Neural cell (in vitro differentiated cells): ENCODE results near the gene KISS1R. TPM values are rescaled to one million over a fixed set of nuclear protein-coding genes. Genes with fewer than 3 reads are reported as not detected.

Source experiments
- H2AFZ ChIP-seq: fragments of 200-600, 300-800 bp; sonication (generic), shearing (Covaris generic); 2 replicates; pipeline ENCODE4 v1.6.0; 2014; ENCODE audit warnings: low read depth, mild to moderate bottlenecking, antibody characterized with exemption, low read length, moderate library complexity
- H3F3A ChIP-seq: fragments of 200-600 bp; shearing (Covaris generic); 2 replicates; pipeline ENCODE4 v1.6.1; 2016; ENCODE audit warnings: mild to moderate bottlenecking, moderate library complexity, mixed read lengths, antibody characterized with exemption, low read length; ENCODE audit not compliant: insufficient read depth, poor library complexity, severe bottlenecking
- H3K27ac ChIP-seq: fragments of 200-600, 300-800 bp; sonication (generic), shearing (Covaris generic); 2 replicates; pipeline ENCODE4 v1.5.1; 2014; ENCODE audit warnings: mild to moderate bottlenecking, low read length, moderate library complexity
- H3K27me3 ChIP-seq: fragments of 300-800, 200-600 bp; sonication (generic), shearing (Covaris generic); 2 replicates; pipeline ENCODE4 v1.6.0; 2014; ENCODE audit warnings: mild to moderate bottlenecking, low read depth, low read length, moderate library complexity; ENCODE audit not compliant: insufficient read depth
- H3K36me3 ChIP-seq: fragments of 300-800, 200-600 bp; sonication (generic), shearing (Covaris generic); 2 replicates; pipeline ENCODE4 v1.5.1; 2014; ENCODE audit warnings: mild to moderate bottlenecking, antibody characterized with exemption, low read length, moderate library complexity; ENCODE audit not compliant: insufficient read depth
- H3K4me2 ChIP-seq: fragments of 300-800, 200-600 bp; sonication (generic), shearing (Covaris generic); 2 replicates; pipeline ENCODE4 v1.6.0; 2014; ENCODE audit warnings: mild to moderate bottlenecking, low read length
- H3K4me3 ChIP-seq: fragments of 300-800, 200-600 bp; sonication (generic), shearing (Covaris generic); 2 replicates; pipeline ENCODE4 v1.5.1; 2014; ENCODE audit warnings: mild to moderate bottlenecking, low read length, moderate library complexity
- H3K79me2 ChIP-seq: fragments of 200-600 bp; shearing (Covaris generic); replicated peaks from 2 replicates; pipeline ENCODE4 v1.6.0; 2014; ENCODE audit warnings: mild to moderate bottlenecking, low read length, moderate library complexity; ENCODE audit not compliant: insufficient read depth
- H3K9ac ChIP-seq: fragments of 300-800, 200-600 bp; sonication (generic), shearing (Covaris generic); 2 replicates; pipeline ENCODE4 v1.6.1; 2016; ENCODE audit warnings: mild to moderate bottlenecking, low read length, mixed read lengths
- H3K9me2 ChIP-seq: fragments of 200-600 bp; shearing (Covaris generic); 2 replicates; pipeline ENCODE4 v1.6.1; 2016; ENCODE audit warnings: mild to moderate bottlenecking, low read length, mixed read lengths; ENCODE audit not compliant: insufficient read depth
- H3K9me3 ChIP-seq: fragments of 200-600, 300-800 bp; sonication (generic), shearing (Covaris generic); 2 replicates; pipeline ENCODE4 v1.6.1; 2016; ENCODE audit warnings: mild to moderate bottlenecking, mixed run types, low read length, moderate library complexity, mixed read lengths
- H4K20me1 ChIP-seq: fragments of 200-600 bp; shearing (Covaris generic); 2 replicates; pipeline ENCODE4 v1.6.1; 2016; ENCODE audit warnings: mild to moderate bottlenecking, mixed run types; ENCODE audit not compliant: insufficient read depth
- EP300 ChIP-seq: fragments of 450-650 bp; conservative IDR thresholded peaks from 2 replicates; pipeline ENCODE4 v1.6.1; 2014; ENCODE audit warnings: antibody characterized with exemption, mild to moderate bottlenecking, moderate library complexity; ENCODE audit not compliant: poor library complexity, severe bottlenecking
- EZH2 ChIP-seq: fragments of 200-600, 300-800 bp; shearing (Covaris generic), sonication (generic); IDR thresholded peaks from 2 replicates; pipeline ENCODE4 v1.6.1; 2014; ENCODE audit warnings: antibody characterized with exemption, low read length, borderline replicate concordance, mild to moderate bottlenecking; ENCODE audit not compliant: insufficient read depth, poor library complexity, severe bottlenecking
- MXI1 ChIP-seq: fragments of 450-650 bp; conservative IDR thresholded peaks from 2 replicates; pipeline ENCODE4 v1.6.1; 2014; ENCODE audit warnings: antibody characterized with exemption, mild to moderate bottlenecking; ENCODE audit not compliant: poor library complexity, severe bottlenecking
- POLR2AphosphoS5 ChIP-seq: IDR thresholded peaks from 2 replicates; pipeline ENCODE4 v1.6.1; 2012
- RAD21 ChIP-seq: fragments of 450-650 bp; conservative IDR thresholded peaks from 2 replicates; pipeline ENCODE4 v1.6.1; 2014; ENCODE audit warnings: antibody characterized with exemption, mild to moderate bottlenecking, moderate library complexity
- SMC3 ChIP-seq: fragments of 450-650 bp; conservative IDR thresholded peaks from 2 replicates; pipeline ENCODE4 v1.6.1; 2014; ENCODE audit warnings: antibody characterized with exemption, mild to moderate bottlenecking, moderate library complexity; ENCODE audit not compliant: poor library complexity
- TAF1 ChIP-seq: IDR thresholded peaks from 2 replicates; pipeline ENCODE4 v1.6.1; 2012; ENCODE audit warnings: low read depth
- polyA plus RNA-seq: library from polyadenylated mRNA; depleted of rRNA; stranded (reverse); fragments of >200 nt; gene quantifications from 2 replicates; pipeline ENCODE4 v1.2.3, GENCODE V29; 2014
- TF ChIP-seq, protein P1 (sequence below): fragments of 450-650 bp; IDR thresholded peaks from 2 replicates; pipeline ENCODE4 v1.5.1; 2014; ENCODE audit warnings: antibody characterized with exemption, mild to moderate bottlenecking, moderate library complexity; ENCODE audit not compliant: poor library complexity, severe bottlenecking
- TF ChIP-seq, protein P2 (sequence below): IDR thresholded peaks from 2 replicates; pipeline ENCODE4 v1.6.1; 2012; ENCODE audit warnings: borderline replicate concordance

KISS1R gene
- polyA plus RNA-seq, 1 donor from 2014 or later = 5.4 TPM

DNA sequence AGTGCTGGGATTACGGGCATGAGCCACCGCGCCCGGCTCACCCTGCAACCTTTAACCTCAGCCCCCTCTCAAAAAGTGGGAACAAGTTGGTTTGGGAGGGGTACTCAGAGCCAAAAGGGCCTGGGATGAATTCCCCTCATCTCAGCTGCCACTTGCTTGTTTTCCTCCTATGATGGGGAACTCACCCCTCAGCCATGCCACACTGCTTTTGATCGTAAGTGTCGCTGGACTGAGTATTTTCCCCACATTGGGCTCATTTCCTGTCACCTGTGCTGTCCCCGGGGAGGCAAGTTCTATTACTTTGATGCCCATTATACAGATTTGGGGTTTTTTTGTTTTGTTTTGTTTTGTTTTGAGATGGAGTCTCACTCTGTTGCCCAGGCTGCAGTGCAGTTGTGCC is 10.7 kb upstream of the KISS1R start:
- Histone ChIP-seq H3K4me2 (no peak overlapping the region), H4K20me1 (no peaks in the 10 kb centered on the region), H3K9ac (no peak overlapping the region), H3K9me3 (no peaks in the 10 kb centered on the region), H3K9me2 (no peaks in the 10 kb centered on the region), H3K27ac (no peak overlapping the region), H3K27me3 (no peaks in the 10 kb centered on the region), H3K36me3 (no peaks in the 10 kb centered on the region), H3K79me2 (peaks cover 8% of the 10 kb centered on the region), H3K4me3 (no peak overlapping the region), H3F3A (no peaks in the 10 kb centered on the region), H2AFZ (no peak overlapping the region)
- TF ChIP-seq TAF1 (no peak), SMC3 (no peak), EZH2 (no peak), EP300 (no peak), RAD21 (no peak)
- TF ChIP-seq, protein P1, sequence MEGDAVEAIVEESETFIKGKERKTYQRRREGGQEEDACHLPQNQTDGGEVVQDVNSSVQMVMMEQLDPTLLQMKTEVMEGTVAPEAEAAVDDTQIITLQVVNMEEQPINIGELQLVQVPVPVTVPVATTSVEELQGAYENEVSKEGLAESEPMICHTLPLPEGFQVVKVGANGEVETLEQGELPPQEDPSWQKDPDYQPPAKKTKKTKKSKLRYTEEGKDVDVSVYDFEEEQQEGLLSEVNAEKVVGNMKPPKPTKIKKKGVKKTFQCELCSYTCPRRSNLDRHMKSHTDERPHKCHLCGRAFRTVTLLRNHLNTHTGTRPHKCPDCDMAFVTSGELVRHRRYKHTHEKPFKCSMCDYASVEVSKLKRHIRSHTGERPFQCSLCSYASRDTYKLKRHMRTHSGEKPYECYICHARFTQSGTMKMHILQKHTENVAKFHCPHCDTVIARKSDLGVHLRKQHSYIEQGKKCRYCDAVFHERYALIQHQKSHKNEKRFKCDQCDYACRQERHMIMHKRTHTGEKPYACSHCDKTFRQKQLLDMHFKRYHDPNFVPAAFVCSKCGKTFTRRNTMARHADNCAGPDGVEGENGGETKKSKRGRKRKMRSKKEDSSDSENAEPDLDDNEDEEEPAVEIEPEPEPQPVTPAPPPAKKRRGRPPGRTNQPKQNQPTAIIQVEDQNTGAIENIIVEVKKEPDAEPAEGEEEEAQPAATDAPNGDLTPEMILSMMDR = no peak

DNA sequence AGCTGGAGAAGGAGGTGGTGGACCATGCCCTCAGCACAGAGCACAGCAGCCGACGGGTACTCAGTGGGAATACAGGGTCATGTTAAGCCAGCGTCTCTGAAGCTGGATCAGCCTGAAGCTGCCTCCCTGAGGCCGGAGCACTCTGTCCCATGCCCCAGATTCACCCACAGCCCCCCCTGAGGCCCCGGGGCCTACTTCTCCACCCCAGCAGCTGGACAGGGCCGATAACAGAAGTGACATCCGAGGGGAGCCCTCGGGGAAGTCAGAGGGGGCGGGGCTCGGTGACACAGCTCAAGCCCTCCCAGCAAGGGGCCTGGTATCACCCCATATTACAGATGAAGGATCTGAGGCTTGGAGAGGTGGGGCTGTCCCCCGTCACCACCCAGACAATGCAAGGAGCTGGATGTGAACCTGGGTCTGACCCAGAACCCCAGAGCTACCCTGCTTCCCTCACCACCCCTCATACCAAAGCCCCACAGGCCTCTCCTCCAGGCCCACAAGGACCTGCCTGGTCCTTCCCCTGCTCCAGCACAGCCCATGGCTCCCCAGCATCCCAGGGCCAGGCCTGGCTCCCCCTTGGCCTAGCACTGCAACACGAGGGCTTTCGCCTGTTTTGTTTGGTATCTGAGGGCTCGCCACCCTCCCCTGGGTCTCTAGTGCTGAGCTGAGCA is 9.8 kb upstream of the KISS1R start:
- Histone ChIP-seq H3K9ac (no peak overlapping the region), H4K20me1 (no peaks in the 10 kb centered on the region), H3F3A (no peaks in the 10 kb centered on the region), H3K9me2 (no peaks in the 10 kb centered on the region), H3K27ac (no peak overlapping the region), H3K4me3 (no peak overlapping the region), H3K36me3 (no peaks in the 10 kb centered on the region), H3K79me2 (peaks cover 8% of the 10 kb centered on the region), H3K27me3 (no peaks in the 10 kb centered on the region), H3K9me3 (no peaks in the 10 kb centered on the region), H3K4me2 (no peak overlapping the region), H2AFZ (no peak overlapping the region)
- TF ChIP-seq SMC3 (no peak), RAD21 (no peak), POLR2AphosphoS5 (no peak), MXI1 (no peak), EP300 (no peak), TAF1 (no peak), EZH2 (no peak)
- TF ChIP-seq, protein P2, sequence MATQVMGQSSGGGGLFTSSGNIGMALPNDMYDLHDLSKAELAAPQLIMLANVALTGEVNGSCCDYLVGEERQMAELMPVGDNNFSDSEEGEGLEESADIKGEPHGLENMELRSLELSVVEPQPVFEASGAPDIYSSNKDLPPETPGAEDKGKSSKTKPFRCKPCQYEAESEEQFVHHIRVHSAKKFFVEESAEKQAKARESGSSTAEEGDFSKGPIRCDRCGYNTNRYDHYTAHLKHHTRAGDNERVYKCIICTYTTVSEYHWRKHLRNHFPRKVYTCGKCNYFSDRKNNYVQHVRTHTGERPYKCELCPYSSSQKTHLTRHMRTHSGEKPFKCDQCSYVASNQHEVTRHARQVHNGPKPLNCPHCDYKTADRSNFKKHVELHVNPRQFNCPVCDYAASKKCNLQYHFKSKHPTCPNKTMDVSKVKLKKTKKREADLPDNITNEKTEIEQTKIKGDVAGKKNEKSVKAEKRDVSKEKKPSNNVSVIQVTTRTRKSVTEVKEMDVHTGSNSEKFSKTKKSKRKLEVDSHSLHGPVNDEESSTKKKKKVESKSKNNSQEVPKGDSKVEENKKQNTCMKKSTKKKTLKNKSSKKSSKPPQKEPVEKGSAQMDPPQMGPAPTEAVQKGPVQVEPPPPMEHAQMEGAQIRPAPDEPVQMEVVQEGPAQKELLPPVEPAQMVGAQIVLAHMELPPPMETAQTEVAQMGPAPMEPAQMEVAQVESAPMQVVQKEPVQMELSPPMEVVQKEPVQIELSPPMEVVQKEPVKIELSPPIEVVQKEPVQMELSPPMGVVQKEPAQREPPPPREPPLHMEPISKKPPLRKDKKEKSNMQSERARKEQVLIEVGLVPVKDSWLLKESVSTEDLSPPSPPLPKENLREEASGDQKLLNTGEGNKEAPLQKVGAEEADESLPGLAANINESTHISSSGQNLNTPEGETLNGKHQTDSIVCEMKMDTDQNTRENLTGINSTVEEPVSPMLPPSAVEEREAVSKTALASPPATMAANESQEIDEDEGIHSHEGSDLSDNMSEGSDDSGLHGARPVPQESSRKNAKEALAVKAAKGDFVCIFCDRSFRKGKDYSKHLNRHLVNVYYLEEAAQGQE = no peak
- TF ChIP-seq, protein P1 = no peak
